ENCODE results near the gene EXOC3L4. TPM values are rescaled to one million over a fixed set of nuclear protein-coding genes. Genes with fewer than 3 reads are reported as not detected.

Gene EXOC3L4
- total RNA-seq, 1 experiment from 2014 or later: 10.9 TPM

DNA sequence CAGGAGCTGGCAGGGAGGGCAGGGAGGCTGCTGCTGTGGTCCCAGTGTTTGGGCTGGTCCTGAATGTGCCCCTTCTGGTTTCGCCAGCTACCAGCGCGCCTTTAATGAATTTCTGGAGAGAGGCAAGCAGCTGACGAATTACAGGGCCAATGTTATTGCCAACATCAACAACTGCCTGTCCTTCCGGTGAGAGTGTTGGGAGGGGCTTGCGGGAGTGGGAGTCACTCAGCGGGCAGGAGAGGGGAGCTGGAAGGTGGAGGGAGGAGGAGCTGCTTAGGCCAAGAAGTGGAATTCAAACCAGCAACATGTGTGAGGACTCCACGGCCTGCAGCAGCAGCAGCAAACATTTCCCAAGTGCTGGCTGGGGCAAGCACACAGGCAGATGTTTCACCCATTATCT is 36.4 kb downstream of the EXOC3L4 start:
- peaks cover 40% of the 10 kb centered on the region for H3K36me3 Mint-ChIP-seq (ENCODE audit: insufficient read depth, unreplicated experiment)
- no peak for DNase-seq
- H3K27ac Mint-ChIP-seq (ENCODE audit: unreplicated experiment): no peak overlapping the region
- no peaks in the 10 kb centered on the region for H3K27me3 Mint-ChIP-seq (ENCODE audit: unreplicated experiment)
- TF ChIP-seq, protein P1, sequence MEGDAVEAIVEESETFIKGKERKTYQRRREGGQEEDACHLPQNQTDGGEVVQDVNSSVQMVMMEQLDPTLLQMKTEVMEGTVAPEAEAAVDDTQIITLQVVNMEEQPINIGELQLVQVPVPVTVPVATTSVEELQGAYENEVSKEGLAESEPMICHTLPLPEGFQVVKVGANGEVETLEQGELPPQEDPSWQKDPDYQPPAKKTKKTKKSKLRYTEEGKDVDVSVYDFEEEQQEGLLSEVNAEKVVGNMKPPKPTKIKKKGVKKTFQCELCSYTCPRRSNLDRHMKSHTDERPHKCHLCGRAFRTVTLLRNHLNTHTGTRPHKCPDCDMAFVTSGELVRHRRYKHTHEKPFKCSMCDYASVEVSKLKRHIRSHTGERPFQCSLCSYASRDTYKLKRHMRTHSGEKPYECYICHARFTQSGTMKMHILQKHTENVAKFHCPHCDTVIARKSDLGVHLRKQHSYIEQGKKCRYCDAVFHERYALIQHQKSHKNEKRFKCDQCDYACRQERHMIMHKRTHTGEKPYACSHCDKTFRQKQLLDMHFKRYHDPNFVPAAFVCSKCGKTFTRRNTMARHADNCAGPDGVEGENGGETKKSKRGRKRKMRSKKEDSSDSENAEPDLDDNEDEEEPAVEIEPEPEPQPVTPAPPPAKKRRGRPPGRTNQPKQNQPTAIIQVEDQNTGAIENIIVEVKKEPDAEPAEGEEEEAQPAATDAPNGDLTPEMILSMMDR (IDR thresholded peaks at IDR 0.05; ENCODE audit: unreplicated experiment): no peak
- intact Hi-C loops (cut with micrococcal nuclease; ENCODE audit: unreplicated experiment): no loop called here
- no peak overlapping the region for H3K4me3 Mint-ChIP-seq (ENCODE audit: low read depth, unreplicated experiment)
- H3K9me3 Mint-ChIP-seq (ENCODE audit: low read depth, unreplicated experiment): no peaks in the 10 kb centered on the region
- BruUV-seq (replicated peaks): no TSS peak
- peaks cover 30% of the 10 kb centered on the region for H3K4me1 Mint-ChIP-seq (ENCODE audit: low read depth, unreplicated experiment)
- CTCF ChIA-PET: no interaction called here

DNA sequence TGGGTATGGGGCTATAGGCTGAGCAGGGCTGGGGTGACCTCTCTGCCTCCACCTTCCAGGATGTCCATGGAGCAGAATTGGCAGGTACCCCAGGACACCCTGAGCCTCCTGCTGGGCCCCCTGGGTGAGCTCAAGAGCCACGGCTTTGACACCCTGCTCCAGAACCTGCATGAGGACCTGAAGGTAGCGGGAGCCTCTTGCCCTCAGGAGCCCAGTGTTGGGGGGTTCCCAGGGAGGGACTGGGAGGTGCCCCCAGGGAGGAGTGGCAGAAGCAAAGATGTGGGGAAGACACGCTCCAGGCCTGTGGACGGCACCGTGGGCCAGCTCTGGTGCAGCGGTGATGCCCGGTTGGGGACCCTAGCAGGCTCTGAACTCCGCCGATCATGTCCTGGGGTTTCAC is 37.1 kb downstream of the EXOC3L4 start:
- no peak for DNase-seq
- Mint-ChIP-seq H3K27me3 (ENCODE audit: unreplicated experiment) (no peaks in the 10 kb centered on the region), H3K27ac (ENCODE audit: unreplicated experiment) (no peak overlapping the region), H3K9me3 (ENCODE audit: low read depth, unreplicated experiment) (no peaks in the 10 kb centered on the region), H3K4me1 (ENCODE audit: low read depth, unreplicated experiment) (peaks cover 26% of the 10 kb centered on the region), H3K36me3 (ENCODE audit: insufficient read depth, unreplicated experiment) (peaks cover 38% of the 10 kb centered on the region), H3K4me3 (ENCODE audit: low read depth, unreplicated experiment) (no peak overlapping the region)
- TF ChIP-seq, protein P1 (IDR thresholded peaks at IDR 0.05; ENCODE audit: unreplicated experiment): no peak
- BruUV-seq (replicated peaks): no TSS peak
- intact Hi-C loops (cut with micrococcal nuclease; ENCODE audit: unreplicated experiment): no loop called here
- CTCF ChIA-PET: no interaction called here

DNA sequence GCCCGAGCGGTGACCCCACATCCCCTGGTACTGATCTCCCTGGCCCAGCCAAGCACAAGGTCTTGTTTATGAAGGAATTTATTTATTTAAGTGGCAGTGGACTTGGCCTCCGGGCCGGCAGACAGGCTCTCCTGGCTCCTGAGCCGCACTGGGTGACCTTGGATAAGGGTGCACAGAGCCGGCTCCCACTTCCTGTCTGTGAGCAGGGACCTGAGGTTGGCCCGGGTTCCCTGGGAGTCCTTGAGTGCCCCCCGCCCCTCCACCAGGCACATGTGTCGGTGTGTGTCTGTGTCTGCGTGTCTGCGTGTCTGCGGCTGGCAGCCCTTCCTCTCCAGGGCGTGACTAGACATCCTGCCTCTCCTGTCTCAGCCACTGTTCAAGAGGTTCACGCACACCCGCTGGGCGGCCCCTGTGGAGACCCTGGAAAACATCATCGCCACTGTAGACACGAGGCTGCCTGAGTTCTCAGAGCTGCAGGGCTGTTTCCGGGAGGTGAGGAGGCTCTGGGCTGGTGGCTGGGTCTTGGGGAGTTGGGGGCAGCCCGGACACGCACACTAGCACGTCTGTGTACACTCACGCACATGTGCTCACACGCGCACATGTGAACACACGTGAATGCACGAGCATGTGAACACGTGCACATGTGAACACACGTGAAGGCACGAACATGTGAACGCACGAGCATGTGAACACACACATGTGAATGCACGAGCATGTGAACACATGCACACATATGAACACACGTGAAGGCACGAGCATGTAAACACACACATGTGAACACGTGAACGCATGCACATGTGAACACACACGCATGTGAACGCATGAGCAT is 38.1 kb downstream of the EXOC3L4 start:
- CTCF ChIA-PET: no interaction called here
- peaks cover 36% of the 10 kb centered on the region for H3K36me3 Mint-ChIP-seq (ENCODE audit: insufficient read depth, unreplicated experiment)
- no peak overlapping the region for H3K4me3 Mint-ChIP-seq (ENCODE audit: low read depth, unreplicated experiment)
- no peaks in the 10 kb centered on the region for H3K27me3 Mint-ChIP-seq (ENCODE audit: unreplicated experiment)
- H3K27ac Mint-ChIP-seq (ENCODE audit: unreplicated experiment): no peak overlapping the region
- intact Hi-C loops (cut with micrococcal nuclease; ENCODE audit: unreplicated experiment): no loop called here
- no peak for DNase-seq
- H3K4me1 Mint-ChIP-seq (ENCODE audit: low read depth, unreplicated experiment): peaks cover 31% of the 10 kb centered on the region
- no TSS peak for BruUV-seq (replicated peaks)
- no peaks in the 10 kb centered on the region for H3K9me3 Mint-ChIP-seq (ENCODE audit: low read depth, unreplicated experiment)
- TF ChIP-seq, protein P1 (IDR thresholded peaks at IDR 0.05; ENCODE audit: unreplicated experiment): no peak

DNA sequence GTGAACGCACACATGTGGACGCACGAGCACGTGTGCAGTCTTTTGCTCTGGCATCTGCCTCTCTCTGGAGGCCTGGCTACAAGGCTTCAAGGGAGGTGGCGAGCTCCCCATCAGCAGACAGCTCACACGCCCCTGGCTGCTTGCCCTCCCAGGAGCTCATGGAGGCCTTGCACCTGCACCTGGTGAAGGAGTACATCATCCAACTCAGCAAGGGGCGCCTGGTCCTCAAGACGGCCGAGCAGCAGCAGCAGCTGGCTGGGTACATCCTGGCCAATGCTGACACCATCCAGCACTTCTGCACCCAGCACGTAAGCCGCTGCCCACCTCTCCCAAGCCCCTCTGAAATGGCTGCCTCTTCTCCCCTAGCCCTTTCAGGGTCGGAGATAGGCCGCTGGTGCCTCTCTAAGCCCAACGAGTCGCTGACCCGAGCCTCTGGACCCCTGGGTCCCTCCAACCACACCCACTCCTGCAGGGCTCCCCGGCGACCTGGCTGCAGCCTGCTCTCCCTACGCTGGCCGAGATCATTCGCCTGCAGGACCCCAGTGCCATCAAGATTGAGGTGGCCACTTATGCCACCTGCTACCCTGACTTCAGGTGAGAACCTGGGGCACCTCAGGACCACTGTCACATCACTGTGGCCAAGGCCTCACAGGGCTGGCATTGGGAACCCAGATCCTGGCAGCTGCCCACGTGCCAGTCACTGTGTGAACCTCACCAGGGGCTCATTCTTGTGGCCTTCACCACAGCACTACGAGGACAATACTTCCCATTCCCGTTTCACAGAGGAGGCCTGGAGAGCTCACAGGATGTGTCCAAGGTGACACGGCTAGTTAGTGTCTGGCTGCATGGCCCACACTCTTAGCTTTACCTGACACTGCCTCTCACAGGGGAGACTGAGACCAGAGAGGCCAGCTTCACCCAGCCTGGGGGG is 39.0 kb downstream of the EXOC3L4 start:
- Mint-ChIP-seq H3K9me3 (ENCODE audit: low read depth, unreplicated experiment) (no peaks in the 10 kb centered on the region), H3K4me1 (ENCODE audit: low read depth, unreplicated experiment) (peaks cover 22% of the 10 kb centered on the region), H3K27me3 (ENCODE audit: unreplicated experiment) (no peaks in the 10 kb centered on the region), H3K36me3 (ENCODE audit: insufficient read depth, unreplicated experiment) (peaks cover 28% of the 10 kb centered on the region), H3K27ac (ENCODE audit: unreplicated experiment) (no peak overlapping the region), H3K4me3 (ENCODE audit: low read depth, unreplicated experiment) (no peak overlapping the region)
- no TSS peak for BruUV-seq (replicated peaks)
- intact Hi-C loops (cut with micrococcal nuclease; ENCODE audit: unreplicated experiment): no loop called here
- TF ChIP-seq, protein P1 (IDR thresholded peaks at IDR 0.05; ENCODE audit: unreplicated experiment): no peak
- DNase-seq: no peak
- CTCF ChIA-PET: no interaction called here
